HG03108 (cell line): ENCODE measurements around the gene ABLIM1.

Experiments used
- ATAC-seq: cut with Tn5 transposase; IDR thresholded peaks from one replicate; pipeline ENCODE4 v1.9.1; 2021; ENCODE audit warnings: moderate library complexity; ENCODE audit not compliant: unreplicated experiment

ABLIM1 gene

DNA sequence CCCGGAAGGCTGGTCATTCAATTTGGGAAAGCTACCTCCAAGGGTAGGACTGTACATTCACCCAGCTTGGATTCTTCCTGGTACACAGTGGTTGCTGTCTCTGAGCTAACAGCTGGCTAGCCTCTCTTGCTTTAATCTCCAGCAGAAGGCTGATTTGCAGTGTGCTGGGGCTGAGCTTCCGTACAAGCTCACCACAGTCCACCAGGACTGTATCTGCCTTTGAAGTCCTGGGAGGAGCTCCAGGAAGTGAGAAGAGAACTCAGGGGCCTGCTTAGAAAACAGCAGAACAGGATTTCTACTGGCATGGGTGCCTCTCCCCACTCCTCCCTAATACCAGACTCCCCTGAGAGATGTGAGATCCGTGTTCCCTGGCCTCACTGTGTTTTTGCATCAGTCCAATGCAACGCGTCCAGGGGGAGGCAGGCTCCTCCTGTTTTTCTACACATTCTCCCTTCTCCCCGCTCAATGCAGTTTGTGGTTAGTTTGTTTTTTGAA is 260.4 kb downstream of the ABLIM1 start:
- ATAC-seq = no peak

GRCh38 chr10:114396464-114396863 is 261.6 kb downstream of the ABLIM1 start:
- no peak for ATAC-seq

DNA sequence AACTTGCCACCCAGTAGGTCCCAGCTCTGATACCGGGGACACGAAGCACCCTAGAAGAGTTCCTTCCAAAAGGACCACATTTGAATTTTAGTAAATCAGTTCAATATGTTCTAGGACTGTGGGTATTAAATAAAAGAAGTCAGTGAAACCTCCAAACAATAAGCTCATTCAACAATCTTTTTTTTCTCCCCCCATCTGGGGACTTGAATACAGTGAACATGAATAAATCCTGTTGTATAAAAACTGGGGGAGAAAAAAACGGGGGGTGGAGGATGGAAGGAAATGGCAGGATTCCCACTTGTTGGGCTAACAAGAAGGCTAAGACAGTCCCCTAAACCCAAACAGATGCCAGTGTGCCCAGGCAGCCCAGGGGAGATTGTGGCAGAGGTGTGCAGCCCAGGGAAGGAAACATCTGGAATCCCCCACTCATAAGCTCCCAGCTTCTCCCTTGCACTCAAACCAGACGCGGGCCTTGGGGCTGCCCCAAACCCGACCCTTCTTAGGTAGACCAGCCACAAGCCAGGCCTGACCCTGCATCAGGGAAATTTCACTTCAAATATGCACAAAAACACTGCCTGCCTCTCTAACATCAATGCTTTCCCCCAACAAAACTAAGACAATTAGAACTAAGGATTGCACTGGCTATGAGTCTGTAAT is 262.6 kb downstream of the ABLIM1 start:
- ATAC-seq = no peak

DNA sequence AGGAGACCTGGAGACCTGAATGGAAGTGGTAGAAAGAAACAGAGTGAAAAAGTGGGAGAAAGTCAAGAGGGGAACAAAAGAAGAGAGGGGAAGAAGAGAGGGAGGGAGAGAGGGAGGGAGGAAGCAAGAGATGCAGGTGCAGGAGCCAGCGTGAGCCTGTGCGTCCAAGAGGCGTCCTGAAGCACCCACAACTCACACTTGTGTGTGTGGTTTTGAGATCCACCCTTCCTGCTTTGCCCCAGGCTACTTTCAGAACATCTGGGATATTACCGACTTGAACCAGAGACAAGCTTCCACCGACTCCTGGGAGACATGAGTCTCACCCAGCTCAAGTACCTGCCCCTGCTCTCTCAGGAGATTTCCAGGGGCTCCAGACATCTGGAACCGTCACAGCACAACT is 263.5 kb downstream of the ABLIM1 start:
- no peak for ATAC-seq

DNA sequence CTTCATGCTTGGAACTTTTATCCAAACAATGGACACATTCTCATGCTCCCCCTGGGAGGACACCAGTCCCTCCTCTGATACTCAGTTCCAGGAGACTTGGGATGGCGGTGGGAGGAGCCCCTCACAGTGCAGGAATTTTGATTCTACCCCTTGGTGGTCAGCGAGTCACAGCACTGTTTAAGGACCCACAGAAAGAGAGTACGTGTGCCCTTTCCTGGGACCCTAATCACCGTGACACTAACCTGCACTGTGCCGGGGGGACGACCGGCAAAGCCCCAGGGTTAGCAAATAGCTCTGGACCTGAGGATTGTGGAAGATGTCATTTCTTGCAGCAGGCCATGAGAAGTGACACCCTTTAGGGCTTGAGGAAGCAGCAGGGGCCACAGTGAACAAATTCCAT is 264.2 kb downstream of the ABLIM1 start:
- ATAC-seq = no peak

DNA sequence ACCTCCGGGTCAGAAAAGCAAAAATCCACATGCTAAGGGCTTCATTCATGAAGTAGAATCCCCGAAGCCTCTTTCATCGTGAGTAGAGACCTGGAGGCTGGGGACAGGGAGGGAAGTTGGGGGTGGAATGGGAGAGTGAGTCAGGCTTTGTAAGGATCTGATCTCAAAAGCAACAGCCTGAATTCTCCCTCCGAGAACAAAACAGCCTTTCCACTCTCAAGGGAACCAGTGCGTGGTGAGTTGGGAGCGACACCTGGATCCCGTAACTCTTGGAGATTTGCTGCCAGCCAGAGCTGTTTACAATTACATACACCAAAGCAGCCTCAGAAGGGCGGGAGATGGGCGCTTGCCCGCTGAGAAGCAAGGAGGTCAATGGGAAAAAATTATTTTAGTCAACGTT is 264.6 kb downstream of the ABLIM1 start:
- no peak for ATAC-seq

- ATAC-seq = no peak
These were observed 265.8 kb downstream of the ABLIM1 start for GRCh38 chr10:114392112-114392835.

GRCh38 chr10:114391599-114391998 is 266.5 kb downstream of the ABLIM1 start:
- ATAC-seq = no peak

- no peak for ATAC-seq
These were observed 268.6 kb downstream of the ABLIM1 start for GRCh38 chr10:114389426-114389825.

DNA sequence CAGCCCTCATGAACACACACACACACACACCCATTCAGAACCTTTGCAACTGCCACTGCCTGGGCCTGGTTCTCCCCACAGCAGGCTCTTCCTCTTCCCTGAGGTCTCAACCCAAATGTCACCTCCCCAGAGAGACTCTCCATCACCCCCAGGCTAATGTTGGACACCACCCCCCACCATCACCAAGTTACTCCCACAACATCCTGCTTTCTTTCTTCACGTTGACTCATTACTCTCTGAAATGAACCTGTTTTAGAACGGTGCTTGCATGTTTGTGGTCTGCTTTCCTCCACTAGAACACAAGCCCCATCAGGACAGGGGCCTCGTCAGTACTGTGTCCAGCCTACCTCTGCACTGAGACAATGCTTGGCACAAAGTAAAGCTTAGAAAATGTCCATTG is 269.8 kb downstream of the ABLIM1 start:
- no peak for ATAC-seq

DNA sequence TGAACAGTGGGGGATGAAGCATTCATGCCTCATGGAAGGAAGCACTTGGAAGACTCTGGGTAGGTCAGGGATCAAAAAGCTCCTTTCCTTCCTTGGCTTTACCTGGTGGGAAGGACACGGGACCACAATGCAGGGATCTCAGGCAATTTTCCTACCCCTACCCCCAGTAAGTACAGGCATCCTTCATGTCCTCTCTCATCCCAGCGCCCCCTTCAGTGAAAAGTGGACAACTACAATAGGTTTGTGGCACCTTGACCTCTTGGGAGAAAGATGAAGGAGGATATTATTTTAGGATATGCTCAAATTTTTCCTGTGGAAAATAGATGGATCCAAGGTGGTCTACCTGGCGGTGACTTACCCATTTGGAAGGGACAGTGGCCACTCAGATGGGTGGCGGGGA is 270.3 kb downstream of the ABLIM1 start:
- no peak for ATAC-seq

GRCh38 chr10:114386452-114386851 is 271.6 kb downstream of the ABLIM1 start:
- no peak for ATAC-seq

- ATAC-seq = no peak
These were observed 272.5 kb downstream of the ABLIM1 start for GRCh38 chr10:114385557-114385956.

DNA sequence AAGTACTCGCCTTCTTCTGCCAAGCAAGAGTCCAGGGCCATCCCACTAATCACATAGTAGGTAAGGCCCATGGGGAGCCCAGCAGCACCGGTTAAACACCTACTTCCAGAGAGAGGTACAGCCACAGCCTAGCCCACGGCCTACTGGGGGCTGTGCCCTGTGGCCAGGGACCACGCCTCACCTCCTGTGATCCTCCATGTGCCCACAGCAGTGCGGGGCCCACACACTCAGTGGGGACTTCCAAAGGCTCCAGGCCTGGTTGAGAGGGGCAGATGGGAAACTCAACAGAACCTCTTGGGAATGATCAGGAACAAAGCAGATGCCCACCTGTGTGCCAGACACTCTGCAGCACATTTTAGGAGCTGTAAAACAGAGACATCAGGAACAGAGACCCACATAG is 273.5 kb downstream of the ABLIM1 start:
- no peak for ATAC-seq

- no peak for ATAC-seq
These were observed 273.9 kb downstream of the ABLIM1 start for GRCh38 chr10:114384181-114384580.
